Mesothelial cell of epicardium (in vitro differentiated cells): ENCODE results near the gene TOM1L1. TPM values are rescaled to one million over a fixed set of nuclear protein-coding genes. Genes with fewer than 3 reads are reported as not detected.

Source experiments
- DNase-seq, 2 experiments: peaks; one replicate each; pipeline ENCODE4 v3.0.0; 2021; ENCODE audit warnings: low spot score in 2 of 2; ENCODE audit not compliant: unreplicated experiment in 2 of 2
- H3K27ac Mint-ChIP-seq: 2 replicates; pipeline ENCODE4 v1.8.0; 2021; ENCODE audit warnings: mixed read lengths
- H3K27me3 Mint-ChIP-seq: 2 replicates; pipeline ENCODE4 v1.8.0; 2021; ENCODE audit warnings: low read depth, mixed read lengths
- H3K36me3 Mint-ChIP-seq: 2 replicates; pipeline ENCODE4 v1.8.0; 2021; ENCODE audit warnings: mixed read lengths
- H3K4me1 Mint-ChIP-seq: 2 replicates; pipeline ENCODE4 v1.8.0; 2021; ENCODE audit warnings: mixed read lengths
- H3K4me3 Mint-ChIP-seq: 2 replicates; pipeline ENCODE4 v1.8.0; 2021; ENCODE audit warnings: mild to moderate bottlenecking, moderate library complexity, mixed read lengths
- H3K9me3 Mint-ChIP-seq: 2 replicates; pipeline ENCODE4 v1.8.0; 2021; ENCODE audit warnings: mixed read lengths
- CTCF ChIP-seq: fragments of 200-600 bp; sonication (generic); IDR thresholded peaks from one replicate; pipeline ENCODE4 v1.5.0; 2021; ENCODE audit warnings: antibody characterized with exemption; ENCODE audit not compliant: unreplicated experiment
- total RNA-seq: library from RNA; stranded (reverse); gene quantifications from 3 replicates; pipeline ENCODE4 v1.2.1, GENCODE V29; 2021

The TOM1L1 gene
- total RNA-seq, 1 donor from 2014 or later = 47.8 TPM

GRCh38 chr17:54972406-54973138 lies 71.9 kb downstream of the TOM1L1 start:
- Mint-ChIP-seq H3K36me3 (peaks cover 13% of the 10 kb centered on the region), H3K27ac (no peak overlapping the region), H3K9me3 (peaks cover 10% of the 10 kb centered on the region), H3K4me1 (peaks cover 1% of the 10 kb centered on the region), H3K4me3 (no peak overlapping the region), H3K27me3 (no peaks in the 10 kb centered on the region)
- no peak for DNase-seq
- TF ChIP-seq CTCF = no peak

- DNase-seq = no peak
- H3K36me3 Mint-ChIP-seq = peaks cover 22% of the 10 kb centered on the region
- peaks cover 2% of the 10 kb centered on the region for H3K4me1 Mint-ChIP-seq
- H3K27ac Mint-ChIP-seq = no peak overlapping the region
- H3K27me3 Mint-ChIP-seq = no peaks in the 10 kb centered on the region
- peaks cover 19% of the 10 kb centered on the region for H3K9me3 Mint-ChIP-seq
- no peak for TF ChIP-seq CTCF
- H3K4me3 Mint-ChIP-seq = no peak overlapping the region
Observed at GRCh38 chr17:54974759-54975158, 74.1 kb downstream of the TOM1L1 start.

- peaks cover 30% of the 10 kb centered on the region for H3K36me3 Mint-ChIP-seq
- H3K27ac Mint-ChIP-seq = no peak overlapping the region
- no peak for DNase-seq
- no peak overlapping the region for H3K4me3 Mint-ChIP-seq
- peaks cover 28% of the 10 kb centered on the region for H3K9me3 Mint-ChIP-seq
- H3K4me1 Mint-ChIP-seq = peaks cover 2% of the 10 kb centered on the region
- no peak for TF ChIP-seq CTCF
- H3K27me3 Mint-ChIP-seq = no peaks in the 10 kb centered on the region
Observed at GRCh38 chr17:54976316-54976715, 75.7 kb downstream of the TOM1L1 start.

GRCh38 chr17:54977744-54978143 lies 77.1 kb downstream of the TOM1L1 start:
- H3K4me3 Mint-ChIP-seq = no peak overlapping the region
- no peak for DNase-seq
- H3K4me1 Mint-ChIP-seq = peaks cover 2% of the 10 kb centered on the region
- peaks cover 33% of the 10 kb centered on the region for H3K9me3 Mint-ChIP-seq
- H3K36me3 Mint-ChIP-seq = peaks cover 32% of the 10 kb centered on the region
- H3K27me3 Mint-ChIP-seq = no peaks in the 10 kb centered on the region
- no peak overlapping the region for H3K27ac Mint-ChIP-seq
- no peak for TF ChIP-seq CTCF

- TF ChIP-seq CTCF = no peak
- H3K27ac Mint-ChIP-seq = no peak overlapping the region
- no peak for DNase-seq
- H3K36me3 Mint-ChIP-seq = peaks cover 30% of the 10 kb centered on the region
- no peak overlapping the region for H3K4me3 Mint-ChIP-seq
- no peaks in the 10 kb centered on the region for H3K27me3 Mint-ChIP-seq
- H3K4me1 Mint-ChIP-seq = peaks cover 2% of the 10 kb centered on the region
- peaks cover 33% of the 10 kb centered on the region for H3K9me3 Mint-ChIP-seq
Observed at GRCh38 chr17:54979657-54980056, 79.0 kb downstream of the TOM1L1 start.
